Calu3 (cell line): ENCODE measurements around the gene GLIS1. TPM values are rescaled to one million over a fixed set of nuclear protein-coding genes. Genes with fewer than 3 reads are reported as not detected.

Source experiments
- BruUV-seq: library from RNA; stranded (reverse); fragments of 400-500 nt; replicated peaks from 2 replicates; lab custom pipeline; 2021; lab: Mats Ljungman, UMichigan
- CTCF ChIA-PET: fragments of 300-600 bp; sonication (Branson Sonifier 250); formaldehyde crosslinking; loops from one replicate; lab custom pipeline; 2022; ENCODE audit warnings: antibody characterized with exemption; lab: Charles Lee
- DNase-seq: peaks from one replicate; pipeline ENCODE4 v3.0.0; 2022
- H3K27ac Mint-ChIP-seq: one replicate; pipeline ENCODE4 v1.8.0; 2022; ENCODE audit warnings: mixed read lengths; ENCODE audit not compliant: unreplicated experiment
- H3K27me3 Mint-ChIP-seq: one replicate; pipeline ENCODE4 v1.8.0; 2022; ENCODE audit warnings: mixed read lengths; ENCODE audit not compliant: unreplicated experiment
- H3K36me3 Mint-ChIP-seq: one replicate; pipeline ENCODE4 v1.8.0; 2022; ENCODE audit warnings: mild to moderate bottlenecking, moderate library complexity, mixed read lengths; ENCODE audit not compliant: insufficient read depth, unreplicated experiment
- H3K4me1 Mint-ChIP-seq: one replicate; pipeline ENCODE4 v1.8.0; 2022; ENCODE audit warnings: mild to moderate bottlenecking, low read depth, mixed read lengths; ENCODE audit not compliant: unreplicated experiment
- H3K4me3 Mint-ChIP-seq: one replicate; pipeline ENCODE4 v1.8.0; 2022; ENCODE audit warnings: mild to moderate bottlenecking, low read depth, moderate library complexity, mixed read lengths; ENCODE audit not compliant: unreplicated experiment
- H3K9me3 Mint-ChIP-seq: one replicate; pipeline ENCODE4 v1.8.0; 2022; ENCODE audit warnings: low read depth, mixed read lengths; ENCODE audit not compliant: unreplicated experiment
- intact Hi-C: fragments of 100-400 bp; cut with micrococcal nuclease; formaldehyde crosslinking; loops from one replicate; pipeline ENCODE4 v1.10.0; 2022; ENCODE audit not compliant: unreplicated experiment
- total RNA-seq: library from RNA; stranded (reverse); gene quantifications from 2 replicates; pipeline ENCODE4 v1.2.3, GENCODE V29; 2022
- TF ChIP-seq, protein P1 (sequence below): fragments of 200-600 bp; IDR thresholded peaks from one replicate; pipeline ENCODE4 v1.8.0; 2022; ENCODE audit warnings: antibody characterized with exemption; ENCODE audit not compliant: unreplicated experiment

The GLIS1 gene
- total RNA-seq, 1 experiment from 2014 or later, result not detected

DNA sequence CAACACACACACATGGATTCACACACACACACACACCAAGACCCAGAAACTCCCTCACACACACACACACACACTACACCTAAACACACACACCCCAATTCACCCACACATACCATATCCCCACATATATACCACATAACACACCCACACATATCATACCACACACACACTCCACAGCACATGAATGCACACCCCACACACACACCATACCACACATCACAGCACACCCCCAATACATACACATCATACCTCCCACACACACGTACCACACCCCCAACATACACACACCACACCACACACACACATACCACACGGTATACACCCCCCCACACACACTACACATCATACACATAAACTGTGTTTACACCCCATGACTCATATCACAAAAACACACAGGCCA lies 199.7 kb downstream of the GLIS1 start:
- TF ChIP-seq, protein P1, sequence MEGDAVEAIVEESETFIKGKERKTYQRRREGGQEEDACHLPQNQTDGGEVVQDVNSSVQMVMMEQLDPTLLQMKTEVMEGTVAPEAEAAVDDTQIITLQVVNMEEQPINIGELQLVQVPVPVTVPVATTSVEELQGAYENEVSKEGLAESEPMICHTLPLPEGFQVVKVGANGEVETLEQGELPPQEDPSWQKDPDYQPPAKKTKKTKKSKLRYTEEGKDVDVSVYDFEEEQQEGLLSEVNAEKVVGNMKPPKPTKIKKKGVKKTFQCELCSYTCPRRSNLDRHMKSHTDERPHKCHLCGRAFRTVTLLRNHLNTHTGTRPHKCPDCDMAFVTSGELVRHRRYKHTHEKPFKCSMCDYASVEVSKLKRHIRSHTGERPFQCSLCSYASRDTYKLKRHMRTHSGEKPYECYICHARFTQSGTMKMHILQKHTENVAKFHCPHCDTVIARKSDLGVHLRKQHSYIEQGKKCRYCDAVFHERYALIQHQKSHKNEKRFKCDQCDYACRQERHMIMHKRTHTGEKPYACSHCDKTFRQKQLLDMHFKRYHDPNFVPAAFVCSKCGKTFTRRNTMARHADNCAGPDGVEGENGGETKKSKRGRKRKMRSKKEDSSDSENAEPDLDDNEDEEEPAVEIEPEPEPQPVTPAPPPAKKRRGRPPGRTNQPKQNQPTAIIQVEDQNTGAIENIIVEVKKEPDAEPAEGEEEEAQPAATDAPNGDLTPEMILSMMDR, result no peak
- Mint-ChIP-seq H3K9me3 (no peaks in the 10 kb centered on the region), H3K36me3 (no peaks in the 10 kb centered on the region), H3K4me1 (peaks cover 14% of the 10 kb centered on the region), H3K27me3 (peaks cover 97% of the 10 kb centered on the region), H3K4me3 (no peak overlapping the region), H3K27ac (no peak overlapping the region)
- CTCF ChIA-PET, result no interaction called here
- intact Hi-C loops, result no loop called here
- BruUV-seq, result no TSS peak
- no peak for DNase-seq

DNA sequence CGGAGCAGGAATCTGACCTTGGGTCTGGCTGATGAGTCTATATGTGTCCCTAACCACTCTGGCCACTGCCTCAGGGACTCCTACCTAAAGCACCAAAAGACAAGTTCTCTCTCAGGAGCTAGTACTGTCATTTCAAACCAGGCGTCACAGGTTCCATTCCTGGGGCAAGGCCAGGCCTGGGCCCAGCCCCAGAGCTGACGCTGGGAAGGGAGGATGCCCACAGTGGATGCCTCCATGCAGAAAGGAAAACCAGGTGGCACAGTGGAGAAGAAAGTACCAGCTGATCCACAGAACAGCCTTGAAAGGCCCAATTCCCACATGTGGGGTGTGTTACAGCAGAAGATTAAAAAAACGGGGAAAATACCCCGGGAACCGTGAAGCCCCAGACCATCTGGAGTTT lies 202.4 kb downstream of the GLIS1 start:
- BruUV-seq, result no TSS peak
- Mint-ChIP-seq H3K27ac (no peak overlapping the region), H3K27me3 (peaks cover 97% of the 10 kb centered on the region), H3K4me3 (no peak overlapping the region), H3K4me1 (peaks cover 4% of the 10 kb centered on the region), H3K9me3 (no peaks in the 10 kb centered on the region), H3K36me3 (no peaks in the 10 kb centered on the region)
- TF ChIP-seq, protein P1, result no peak
- no peak for DNase-seq
- CTCF ChIA-PET, result no interaction called here
- intact Hi-C loops, result no loop called here

DNA sequence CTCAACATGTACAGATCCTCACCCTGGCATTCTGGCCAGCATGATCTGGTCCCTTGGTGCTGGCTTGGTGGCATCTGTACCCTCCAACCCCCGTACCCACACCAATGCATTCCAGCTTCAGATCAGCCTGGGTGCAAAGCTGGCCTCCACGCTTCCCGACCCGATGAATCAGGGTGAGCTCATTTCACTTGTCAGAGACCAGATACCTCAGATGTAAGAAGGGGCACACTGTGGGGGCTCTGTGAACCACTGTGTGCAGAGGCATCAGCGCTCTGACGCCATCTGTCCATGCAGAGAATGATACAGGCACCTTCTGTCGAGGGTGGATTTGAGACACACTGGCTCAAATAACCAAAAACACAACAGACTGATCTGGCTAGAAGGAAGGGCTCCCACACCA lies 203.1 kb downstream of the GLIS1 start:
- intact Hi-C loops, result no loop called here
- Mint-ChIP-seq H3K4me3 (no peak overlapping the region), H3K27me3 (peaks cover 97% of the 10 kb centered on the region), H3K9me3 (no peaks in the 10 kb centered on the region), H3K4me1 (no peaks in the 10 kb centered on the region), H3K27ac (no peak overlapping the region), H3K36me3 (no peaks in the 10 kb centered on the region)
- CTCF ChIA-PET, result no interaction called here
- TF ChIP-seq, protein P1, result no peak
- no peak for DNase-seq
- BruUV-seq, result no TSS peak

DNA sequence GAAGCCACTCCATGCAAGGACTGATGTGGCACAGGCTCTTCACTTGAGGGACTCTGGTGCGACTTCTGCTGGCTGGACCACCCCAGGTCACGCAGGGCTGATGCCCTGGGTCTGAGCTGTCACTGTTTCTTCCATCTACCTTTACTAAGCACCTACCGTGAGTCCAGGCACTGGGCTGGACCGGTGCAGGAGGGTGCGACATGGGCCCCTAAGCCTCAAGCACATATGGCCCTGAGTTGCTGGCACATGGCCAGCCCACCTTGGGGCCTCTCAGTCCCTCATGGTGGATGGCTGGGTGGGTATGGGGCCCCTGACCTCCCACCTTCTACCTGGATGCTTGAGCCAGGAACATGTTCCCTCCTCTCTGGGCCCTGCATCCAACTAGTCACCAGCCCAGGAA lies 203.7 kb downstream of the GLIS1 start:
- no peak overlapping the region for H3K4me3 Mint-ChIP-seq
- TF ChIP-seq, protein P1, result no peak
- H3K27ac Mint-ChIP-seq, result no peak overlapping the region
- BruUV-seq, result no TSS peak
- H3K27me3 Mint-ChIP-seq, result peaks cover 98% of the 10 kb centered on the region
- CTCF ChIA-PET, result interaction anchor here (0.7 kb wide), 1 partner anchor 737 kb away, joined by 4 read pairs; no protein-coding TSS in a partner anchor
- H3K9me3 Mint-ChIP-seq, result no peaks in the 10 kb centered on the region
- no peak for DNase-seq
- H3K4me1 Mint-ChIP-seq, result no peaks in the 10 kb centered on the region
- no peaks in the 10 kb centered on the region for H3K36me3 Mint-ChIP-seq
- intact Hi-C loops, result no loop called here
